Breast epithelium (tissue), 4 donors: ENCODE data around the gene THSD7B. TPM values are rescaled to one million over a fixed set of nuclear protein-coding genes. Genes with fewer than 3 reads are reported as not detected.

Experiments used
- DNase-seq, 2 donors: peaks; one replicate each; pipeline ENCODE4 v3.0.0-alpha.2; 2019; ENCODE audit warnings: low spot score in 2 of 2
- H3K27ac ChIP-seq, 2 donors: fragments of 200-600 bp; sonication (generic) in 1 of 2; one replicate each; pipeline ENCODE4 v1.5.1; 2016 to 2019; ENCODE audit warnings: mild to moderate bottlenecking in 1 of 2
- H3K27me3 ChIP-seq, 2 donors: fragments of 200-600 bp; sonication (generic) in 1 of 2; one replicate each; pipeline versions ENCODE4 v1.5.1 to v1.6.0; 2017 to 2019; ENCODE audit warnings: control low read depth in 1 of 2, mild to moderate bottlenecking in 1 of 2
- H3K36me3 ChIP-seq: fragments of 200-600 bp; one replicate; pipeline ENCODE4 v1.5.1; 2019
- H3K4me1 ChIP-seq, 2 donors: fragments of 200-600 bp; sonication (generic); one replicate each; pipeline ENCODE4 v1.5.1; 2016 to 2019; ENCODE audit warnings: control low read depth in 1 of 2
- H3K4me3 ChIP-seq, 3 donors: fragments of 200-600 bp; sonication (generic); 1 replicate in 2 of 3; 2 replicates in 1 of 3; pipeline ENCODE4 v1.5.1; 2016 to 2019; ENCODE audit warnings: mild to moderate bottlenecking in 3 of 3, moderate library complexity in 2 of 3
- H3K9me3 ChIP-seq, 2 donors: fragments of 200-600 bp; sonication (generic) in 1 of 2; one replicate each; pipeline ENCODE4 v1.5.1; 2016 to 2019; ENCODE audit warnings: control low read depth in 1 of 2
- POLR2A ChIP-seq: fragments of 450-650 bp; IDR thresholded peaks from one replicate; pipeline ENCODE4 v1.6.1; 2016; ENCODE audit warnings: antibody characterized with exemption, mild to moderate bottlenecking, moderate library complexity
- POLR2AphosphoS5 ChIP-seq, 3 donors: sonication (generic); formaldehyde crosslinking; IDR thresholded peaks; one replicate each; pipeline ENCODE4 v1.6.1; 2017; ENCODE audit warnings: antibody characterized with exemption in 3 of 3
- intact Hi-C: fragments of 100-400 bp; cut with DNase I; formaldehyde crosslinking; loops from one replicate; pipeline ENCODE4 v1.15.1; 2023; ENCODE audit warnings: low total_unique reads
- total RNA-seq, 3 donors: library from RNA; depleted of rRNA; stranded (reverse); fragments of >200 nt; gene quantifications; one replicate each; pipeline ENCODE4 v1.1.0, GENCODE V29; 2016
- TF ChIP-seq, protein P1 (sequence below), 3 donors: fragments of 450-650 bp; IDR thresholded peaks; one replicate each; pipeline ENCODE4 v1.5.1; 2016 to 2017; ENCODE audit warnings: antibody characterized with exemption in 3 of 3, mild to moderate bottlenecking in 3 of 3, moderate library complexity in 3 of 3

The THSD7B gene
- total RNA-seq, 3 donors from 2014 or later: 0.73 to 3.3 (median 2.1) TPM

GRCh38 chr2:137238065-137238464 is 472.7 kb downstream of the THSD7B start:
- no peaks in the 10 kb centered on the region for H3K4me1 ChIP-seq
- H3K36me3 ChIP-seq: no peaks in the 10 kb centered on the region
- TF ChIP-seq POLR2AphosphoS5 (IDR thresholded peaks at IDR 0.05) (no peak), POLR2A (no peak)
- TF ChIP-seq, protein P1, sequence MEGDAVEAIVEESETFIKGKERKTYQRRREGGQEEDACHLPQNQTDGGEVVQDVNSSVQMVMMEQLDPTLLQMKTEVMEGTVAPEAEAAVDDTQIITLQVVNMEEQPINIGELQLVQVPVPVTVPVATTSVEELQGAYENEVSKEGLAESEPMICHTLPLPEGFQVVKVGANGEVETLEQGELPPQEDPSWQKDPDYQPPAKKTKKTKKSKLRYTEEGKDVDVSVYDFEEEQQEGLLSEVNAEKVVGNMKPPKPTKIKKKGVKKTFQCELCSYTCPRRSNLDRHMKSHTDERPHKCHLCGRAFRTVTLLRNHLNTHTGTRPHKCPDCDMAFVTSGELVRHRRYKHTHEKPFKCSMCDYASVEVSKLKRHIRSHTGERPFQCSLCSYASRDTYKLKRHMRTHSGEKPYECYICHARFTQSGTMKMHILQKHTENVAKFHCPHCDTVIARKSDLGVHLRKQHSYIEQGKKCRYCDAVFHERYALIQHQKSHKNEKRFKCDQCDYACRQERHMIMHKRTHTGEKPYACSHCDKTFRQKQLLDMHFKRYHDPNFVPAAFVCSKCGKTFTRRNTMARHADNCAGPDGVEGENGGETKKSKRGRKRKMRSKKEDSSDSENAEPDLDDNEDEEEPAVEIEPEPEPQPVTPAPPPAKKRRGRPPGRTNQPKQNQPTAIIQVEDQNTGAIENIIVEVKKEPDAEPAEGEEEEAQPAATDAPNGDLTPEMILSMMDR (IDR thresholded peaks at IDR 0.05): no peak
- intact Hi-C loops: loop anchor here (10.0 kb wide), 1 partner anchor 273 kb away; no protein-coding TSS in a partner anchor
- H3K9me3 ChIP-seq: no peaks in the 10 kb centered on the region
- DNase-seq: no peak
- no peaks in the 10 kb centered on the region for H3K27me3 ChIP-seq
- no peak overlapping the region for H3K4me3 ChIP-seq
- H3K27ac ChIP-seq: no peak overlapping the region

- Histone ChIP-seq H3K4me3 (no peak overlapping the region), H3K9me3 (no peaks in the 10 kb centered on the region), H3K27me3 (no peaks in the 10 kb centered on the region), H3K36me3 (no peaks in the 10 kb centered on the region), H3K27ac (no peak overlapping the region), H3K4me1 (no peaks in the 10 kb centered on the region)
- intact Hi-C loops: no loop called here
- TF ChIP-seq POLR2AphosphoS5 (IDR thresholded peaks at IDR 0.05) (no peak), POLR2A (no peak)
- TF ChIP-seq, protein P1 (IDR thresholded peaks at IDR 0.05): no peak
- DNase-seq: no peak
Observed at GRCh38 chr2:137249463-137250130, 484.3 kb downstream of the THSD7B start.

DNA sequence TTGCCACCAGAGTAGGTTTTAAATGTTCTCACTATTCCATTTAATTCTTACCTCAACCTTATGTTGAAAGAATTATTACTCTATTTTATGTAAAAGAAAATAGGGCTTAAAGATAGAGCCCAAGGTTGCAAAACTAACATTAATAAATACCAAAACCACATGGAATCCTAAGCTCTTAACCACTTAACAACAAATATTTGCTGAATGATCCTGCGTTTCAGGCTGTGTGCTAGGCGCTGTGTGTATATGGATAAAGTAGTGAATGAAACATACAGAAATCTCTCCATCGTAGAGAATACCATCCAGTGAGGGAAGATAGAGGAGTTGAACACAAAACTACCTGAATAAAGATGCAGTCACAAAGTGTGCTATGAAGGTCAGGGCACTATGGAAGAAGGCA is 485.1 kb downstream of the THSD7B start:
- intact Hi-C loops: no loop called here

GRCh38 chr2:137251045-137251444 is 485.7 kb downstream of the THSD7B start:
- no peaks in the 10 kb centered on the region for H3K36me3 ChIP-seq
- DNase-seq: no peak
- H3K4me3 ChIP-seq: no peak overlapping the region
- H3K27me3 ChIP-seq: no peaks in the 10 kb centered on the region
- H3K9me3 ChIP-seq: no peaks in the 10 kb centered on the region
- TF ChIP-seq POLR2AphosphoS5 (IDR thresholded peaks at IDR 0.05): no peak
- no peak for TF ChIP-seq POLR2A
- TF ChIP-seq, protein P1 (IDR thresholded peaks at IDR 0.05): no peak
- H3K4me1 ChIP-seq: no peaks in the 10 kb centered on the region
- intact Hi-C loops: no loop called here
- H3K27ac ChIP-seq: no peak overlapping the region

More for the DNA sequence above, 485.1 kb downstream of the THSD7B start:
- Histone ChIP-seq H3K9me3 (no peaks in the 10 kb centered on the region), H3K4me1 (no peaks in the 10 kb centered on the region), H3K4me3 (no peak overlapping the region), H3K27me3 (no peaks in the 10 kb centered on the region), H3K27ac (no peak overlapping the region), H3K36me3 (no peaks in the 10 kb centered on the region)
- DNase-seq: no peak
- TF ChIP-seq, protein P1 (IDR thresholded peaks at IDR 0.05): no peak
- TF ChIP-seq POLR2AphosphoS5 (IDR thresholded peaks at IDR 0.05) (no peak), POLR2A (no peak)

- TF ChIP-seq, protein P1 (IDR thresholded peaks at IDR 0.05): no peak
- no peak for TF ChIP-seq POLR2A
- TF ChIP-seq POLR2AphosphoS5 (IDR thresholded peaks at IDR 0.05): no peak
- H3K27ac ChIP-seq: no peak overlapping the region
- no peak for DNase-seq
- H3K4me1 ChIP-seq: no peaks in the 10 kb centered on the region
- no peaks in the 10 kb centered on the region for H3K9me3 ChIP-seq
- no peaks in the 10 kb centered on the region for H3K36me3 ChIP-seq
- intact Hi-C loops: no loop called here
- H3K27me3 ChIP-seq: no peaks in the 10 kb centered on the region
- H3K4me3 ChIP-seq: no peak overlapping the region
Observed at GRCh38 chr2:137252934-137253333, 487.6 kb downstream of the THSD7B start.
